H1 (cell line): ENCODE data around the gene PRKN. TPM values are rescaled to one million over a fixed set of nuclear protein-coding genes. Genes with fewer than 3 reads are reported as not detected.

Source experiments
- CTCF ChIA-PET: fragments of 300-600 bp; sonication (Branson Sonifier 250); formaldehyde crosslinking; loops from one replicate; lab custom pipeline; 2021; ENCODE audit not compliant: partially characterized antibody; lab: Charles Lee
- POLR2A ChIA-PET: fragments of 300-600 bp; sonication (Branson Sonifier 250); formaldehyde crosslinking; loops from one replicate; lab custom pipeline; 2021; ENCODE audit warnings: inconsistent platforms; ENCODE audit not compliant: partially characterized antibody; lab: Charles Lee
- DNase-seq, 2 experiments: peaks; one replicate each; pipeline versions ENCODE4 v3.0.0 to v3.0.0-alpha.2; 2010 to 2022; ENCODE audit warnings: low spot score in 2 of 2, low read depth in 1 of 2, mixed read lengths in 1 of 2
- FAIRE-seq: peaks from 2 replicates; lab custom pipeline; 2011; peaks lifted over from hg19 to GRCh38; lab: Jason Lieb, UNC
- H2AFZ ChIP-seq: 2 replicates; pipeline ENCODE4 v1.8.1; 2012; ENCODE audit warnings: low read length, inconsistent platforms
- H2AK5ac ChIP-seq: 2 replicates; pipeline ENCODE4 v1.6.1; 2013; ENCODE audit warnings: low read depth, low read length
- H2BK120ac ChIP-seq: replicated peaks from 2 replicates; pipeline ENCODE3; 2013; ENCODE audit warnings: low read depth, low read length, inconsistent platforms
- H2BK12ac ChIP-seq: 2 replicates; pipeline ENCODE4 v1.6.1; 2013; ENCODE audit warnings: low read depth, low read length
- H2BK15ac ChIP-seq: 2 replicates; pipeline ENCODE4 v1.6.1; 2013; ENCODE audit warnings: low read length
- H2BK20ac ChIP-seq: 2 replicates; pipeline ENCODE4 v1.6.1; 2013; ENCODE audit warnings: low read length
- H2BK5ac ChIP-seq: 2 replicates; pipeline ENCODE4 v1.6.1; 2013; ENCODE audit warnings: low read depth, low read length
- H3K14ac ChIP-seq: 2 replicates; pipeline ENCODE4 v1.6.1; 2013; ENCODE audit warnings: inconsistent platforms; ENCODE audit not compliant: insufficient read length
- H3K18ac ChIP-seq: 2 replicates; pipeline ENCODE4 v1.6.1; 2013; ENCODE audit warnings: low read length; ENCODE audit errors: extremely low read depth
- H3K23ac ChIP-seq: 2 replicates; pipeline ENCODE4 v1.6.1; 2013; ENCODE audit warnings: inconsistent platforms; ENCODE audit not compliant: insufficient read length
- H3K23me2 ChIP-seq: 2 replicates; pipeline ENCODE4 v1.6.1; 2013; ENCODE audit warnings: low read depth, low read length
- H3K27ac ChIP-seq: 2 replicates; pipeline ENCODE4 v1.6.1; 2011; ENCODE audit warnings: low read depth, low read length, inconsistent platforms
- H3K27me3 ChIP-seq, 4 experiments: replicated peaks in 1 of 4; 1 replicate in 1 of 4; 2 replicates in 3 of 4; pipeline versions ENCODE4 v1.6.1 to v1.8.1; 2011 to 2013; ENCODE audit warnings: low read length in 3 of 4, mild to moderate bottlenecking in 3 of 4, inconsistent platforms in 2 of 4, mixed read lengths in 2 of 4, moderate library complexity in 1 of 4; ENCODE audit not compliant: control insufficient read depth in 3 of 4, insufficient read depth in 3 of 4; ENCODE audit errors: extremely low read depth in 1 of 4
- H3K36me3 ChIP-seq, 4 experiments: 2 replicates each; pipeline versions ENCODE4 v1.6.1 to v1.8.1; 2011 to 2013; ENCODE audit warnings: mild to moderate bottlenecking in 4 of 4, low read length in 3 of 4, moderate library complexity in 2 of 4, control low read depth in 1 of 4, inconsistent platforms in 1 of 4; ENCODE audit not compliant: insufficient read depth in 4 of 4, control insufficient read depth in 2 of 4
- H3K4ac ChIP-seq: replicated peaks from 2 replicates; pipeline ENCODE3; 2013; ENCODE audit warnings: low read length, low read depth, mixed read lengths, inconsistent platforms; ENCODE audit not compliant: insufficient read length
- H3K4me1 ChIP-seq, 4 experiments: replicated peaks in 1 of 4; 1 replicate in 1 of 4; 2 replicates in 3 of 4; pipeline versions ENCODE4 v1.6.1 to v1.8.1; 2011 to 2013; ENCODE audit warnings: low read length in 3 of 4, inconsistent platforms in 2 of 4, mixed read lengths in 1 of 4; ENCODE audit not compliant: insufficient read depth in 4 of 4, control insufficient read depth in 3 of 4
- H3K4me2 ChIP-seq, 2 experiments: 2 replicates each; pipeline versions ENCODE4 v1.6.1 to v1.8.1; 2011 to 2013; ENCODE audit warnings: low read depth in 2 of 2, low read length in 2 of 2, control low read depth in 1 of 2, inconsistent platforms in 1 of 2, mild to moderate bottlenecking in 1 of 2; ENCODE audit not compliant: insufficient read depth in 1 of 2
- H3K4me3 ChIP-seq, 4 experiments: fragments of 200-600, 300-600 bp in 1 of 4; sonication (generic), shearing (Covaris generic), sonication (Bioruptor Twin) in 1 of 4; 2 replicates each; pipeline versions ENCODE4 v1.5.1 to v1.8.1; 2011 to 2016; ENCODE audit warnings: low read length in 4 of 4, low read depth in 3 of 4, control low read depth in 2 of 4, inconsistent platforms in 2 of 4, mild to moderate bottlenecking in 2 of 4, mixed read lengths in 1 of 4, moderate library complexity in 1 of 4; ENCODE audit not compliant: insufficient read depth in 2 of 4; ENCODE audit errors: extremely low read depth in 1 of 4
- H3K56ac ChIP-seq: replicated peaks from 2 replicates; pipeline ENCODE3; 2013; ENCODE audit warnings: low read depth, mild to moderate bottlenecking, mixed read lengths, low read length, inconsistent platforms; ENCODE audit not compliant: insufficient read length
- H3K79me1 ChIP-seq: 2 replicates; pipeline ENCODE4 v1.6.1; 2013; ENCODE audit warnings: low read depth, low read length, control low read depth
- H3K79me2 ChIP-seq, 2 experiments: 2 replicates each; pipeline versions ENCODE4 v1.6.1 to v1.8.1; 2012 to 2013; ENCODE audit warnings: low read length in 2 of 2, mild to moderate bottlenecking in 2 of 2, inconsistent platforms in 1 of 2; ENCODE audit not compliant: insufficient read depth in 2 of 2, control insufficient read depth in 1 of 2
- H3K9ac ChIP-seq, 4 experiments: replicated peaks in 1 of 4; 1 replicate in 1 of 4; 2 replicates in 3 of 4; pipeline versions ENCODE4 v1.6.1 to v1.8.1; 2011 to 2013; ENCODE audit warnings: low read depth in 3 of 4, low read length in 3 of 4, control low read depth in 2 of 4, mild to moderate bottlenecking in 2 of 4, moderate library complexity in 2 of 4, inconsistent platforms in 1 of 4; ENCODE audit errors: extremely low read depth in 1 of 4
- H3K9me3 ChIP-seq, 2 experiments: 2 replicates each; pipeline versions ENCODE4 v1.6.1 to v1.8.1; 2012 to 2013; ENCODE audit warnings: mild to moderate bottlenecking in 2 of 2, moderate library complexity in 2 of 2, control low read depth in 1 of 2, inconsistent platforms in 1 of 2, low read depth in 1 of 2, low read length in 1 of 2, mixed read lengths in 1 of 2; ENCODE audit not compliant: insufficient read depth in 2 of 2
- H4K20me1 ChIP-seq, 2 experiments: replicated peaks in 1 of 2; 2 replicates each; pipeline versions ENCODE3 to v1.8.1; 2011 to 2013; ENCODE audit warnings: inconsistent platforms in 2 of 2, low read length in 2 of 2, mild to moderate bottlenecking in 1 of 2; ENCODE audit not compliant: insufficient read depth in 2 of 2, control insufficient read depth in 1 of 2
- H4K5ac ChIP-seq: 2 replicates; pipeline ENCODE4 v1.6.1; 2013; ENCODE audit warnings: low read length, low read depth, mixed read lengths, inconsistent platforms; ENCODE audit not compliant: insufficient read length
- H4K8ac ChIP-seq: 2 replicates; pipeline ENCODE4 v1.8.0; 2013; ENCODE audit warnings: mild to moderate bottlenecking, moderate library complexity, low read length, inconsistent platforms; ENCODE audit not compliant: insufficient read depth; ENCODE audit errors: extremely low read depth
- H4K91ac ChIP-seq: replicated peaks from 2 replicates; pipeline ENCODE3; 2013; ENCODE audit warnings: low read length, mixed read lengths, inconsistent platforms; ENCODE audit not compliant: insufficient read length
- RAD21 ChIP-seq, 2 experiments: IDR thresholded peaks in 1 of 2; conservative IDR thresholded peaks in 1 of 2; 2 replicates each; pipeline ENCODE4 v1.6.1; 2011; ENCODE audit warnings: low read depth in 2 of 2, low read length in 2 of 2, improper control_type of control experiment in 1 of 2, inconsistent platforms in 1 of 2, mild to moderate bottlenecking in 1 of 2, moderate library complexity in 1 of 2
- RBBP5 ChIP-seq: IDR thresholded peaks from 2 replicates; pipeline ENCODE4 v1.7.1; 2012; ENCODE audit warnings: low read depth, mild to moderate bottlenecking, inconsistent platforms, low read length, moderate library complexity, borderline replicate concordance
- TBP ChIP-seq: IDR thresholded peaks from 2 replicates; pipeline ENCODE4 v1.6.1; 2011; ENCODE audit warnings: low read depth, low read length, improper control_type of control experiment
- WGBS, 2 experiments: shearing (Covaris generic) in 1 of 2; methylation state at CpG; one replicate each; pipeline versions ENCODE4 v1.1.6 to v1.1.7; 2013 to 2015; ENCODE audit warnings: low lambda C conversion rate in 2 of 2, mixed read lengths in 2 of 2, inconsistent platforms in 1 of 2, low coverage in 1 of 2, missing lambda C conversion rate in 1 of 2; ENCODE audit not compliant: insufficient replicate concordance in 2 of 2, insufficient coverage in 1 of 2, insufficient read length in 1 of 2; ENCODE audit errors: extremely low coverage in 1 of 2, missing lambda C conversion rate in 1 of 2; 5-methylcytosine and 5-hydroxymethylcytosine counted together
- polyA plus RNA-seq, 7 experiments: library from polyadenylated mRNA; depleted of rRNA in 3 of 7; stranded (reverse) in 5 of 7; unstranded in 2 of 7; fragments of >200 nt in 5 of 7; fragments of 200-250 nt in 2 of 7; gene quantifications; 1 replicate in 5 of 7; 2 replicates in 1 of 7; 4 replicates in 1 of 7; pipeline versions ENCODE4 v1.2.1 to v1.2.3, GENCODE V29; 2011 to 2013; ENCODE audit warnings: missing spikeins in 2 of 7, mixed read lengths in 2 of 7
- total RNA-seq: library from RNA; stranded (reverse); fragmentation: NEBNext Ultra II Directional; extraction: Animal tissue kit (Norgen Biotek cat#: 25700); gene quantifications from 2 replicates; pipeline ENCODE4 v1.2.1, GENCODE V29; 2021
- TF ChIP-seq, protein P1 (sequence below), 3 experiments: IDR thresholded peaks; 1 replicate in 2 of 3; 2 replicates in 1 of 3; pipeline versions ENCODE4 v1.5.1 to v1.6.1; 2011; ENCODE audit warnings: low read length in 3 of 3, mild to moderate bottlenecking in 3 of 3, inconsistent platforms in 2 of 3, low read depth in 1 of 3, moderate library complexity in 1 of 3; ENCODE audit not compliant: insufficient read depth in 1 of 3; ENCODE audit errors: control extremely low read depth in 1 of 3

PRKN gene
- total and polyA plus RNA-seq, 2 of the 8 experiments (the other 6 are each of a cell fraction or from before 2014, with no cell fraction given) = 0.13 to 0.29 TPM

GRCh38 chr6:162123797-162124196 lies 603.8 kb downstream of the PRKN start:
- Histone ChIP-seq H2BK20ac (no peak overlapping the region), H3K27me3 (no peaks in the 10 kb centered on the region), H2AK5ac (no peak overlapping the region), H3K23ac (no peak overlapping the region), H3K23me2 (no peaks in the 10 kb centered on the region), H3K4me3 (no peak overlapping the region), H3K9me3 (no peaks in the 10 kb centered on the region), H3K79me2 (no peaks in the 10 kb centered on the region), H3K56ac (no peak overlapping the region), H2BK5ac (no peak overlapping the region), H4K20me1 (no peaks in the 10 kb centered on the region), H4K5ac (no peak overlapping the region), H3K36me3 (no peaks in the 10 kb centered on the region), H2AFZ (peak overlapping the region; percentile 68), H3K27ac (no peak overlapping the region), H2BK15ac (no peak overlapping the region), H2BK12ac (no peak overlapping the region), H3K4me2 (no peak overlapping the region), H4K8ac (no peak overlapping the region), H3K4ac (no peak overlapping the region), H3K9ac (no peak overlapping the region), H2BK120ac (no peak overlapping the region), H3K79me1 (no peaks in the 10 kb centered on the region), H3K4me1 (no peaks in the 10 kb centered on the region), H3K18ac (no peak overlapping the region), H4K91ac (no peak overlapping the region), H3K14ac (no peak overlapping the region)
- no peak for TF ChIP-seq TBP
- TF ChIP-seq RBBP5 = no peak
- TF ChIP-seq RAD21 (IDR thresholded peaks at IDR 0.05 in 1 of 2, conservative IDR thresholded peaks at IDR 0.05 in 1 of 2; ENCODE audit: low read depth in 2 of 2, low read length in 2 of 2) = peak; percentile 54 to 67
- TF ChIP-seq, protein P1, sequence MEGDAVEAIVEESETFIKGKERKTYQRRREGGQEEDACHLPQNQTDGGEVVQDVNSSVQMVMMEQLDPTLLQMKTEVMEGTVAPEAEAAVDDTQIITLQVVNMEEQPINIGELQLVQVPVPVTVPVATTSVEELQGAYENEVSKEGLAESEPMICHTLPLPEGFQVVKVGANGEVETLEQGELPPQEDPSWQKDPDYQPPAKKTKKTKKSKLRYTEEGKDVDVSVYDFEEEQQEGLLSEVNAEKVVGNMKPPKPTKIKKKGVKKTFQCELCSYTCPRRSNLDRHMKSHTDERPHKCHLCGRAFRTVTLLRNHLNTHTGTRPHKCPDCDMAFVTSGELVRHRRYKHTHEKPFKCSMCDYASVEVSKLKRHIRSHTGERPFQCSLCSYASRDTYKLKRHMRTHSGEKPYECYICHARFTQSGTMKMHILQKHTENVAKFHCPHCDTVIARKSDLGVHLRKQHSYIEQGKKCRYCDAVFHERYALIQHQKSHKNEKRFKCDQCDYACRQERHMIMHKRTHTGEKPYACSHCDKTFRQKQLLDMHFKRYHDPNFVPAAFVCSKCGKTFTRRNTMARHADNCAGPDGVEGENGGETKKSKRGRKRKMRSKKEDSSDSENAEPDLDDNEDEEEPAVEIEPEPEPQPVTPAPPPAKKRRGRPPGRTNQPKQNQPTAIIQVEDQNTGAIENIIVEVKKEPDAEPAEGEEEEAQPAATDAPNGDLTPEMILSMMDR (IDR thresholded peaks at IDR 0.05; ENCODE audit: control extremely low read depth in 1 of 3, insufficient read depth in 1 of 3, low read depth in 1 of 3, low read length in 3 of 3) = peak in 2 of 3 experiments; percentile 43 to 68; a peak in 2 of 4 replicates
- POLR2A ChIA-PET = no interaction called here
- CTCF ChIA-PET = interaction anchor here (0.6 to 5.1 kb wide), 17 partner anchors 8 to 507 kb away, joined by 3 to 41 read pairs (median 3); no protein-coding TSS in a partner anchor
- 49% methylated on average over 3 of the region's 3 CpGs; no CpG with 5 or more reads in 1 of the 2 experiments for WGBS, 2 experiments
- no peak for DNase-seq
- FAIRE-seq = peak; percentile 45
